GM19240 (cell line): Measurements from ENCODE around the gene NGLY1.

Experiments
- DNase-seq: peaks from one replicate; pipeline ENCODE4 v3.0.0; 2011; ENCODE audit warnings: low spot score; ENCODE audit not compliant: insufficient read length

The NGLY1 gene

GRCh38 chr3:25711090-25711489 lies 72.2 kb downstream of the NGLY1 start:
- no peak for DNase-seq

- DNase-seq, result no peak
Observed at GRCh38 chr3:25708036-25708435, 75.2 kb downstream of the NGLY1 start.

- no peak for DNase-seq
Observed at GRCh38 chr3:25707268-25707926, 75.8 kb downstream of the NGLY1 start.

GRCh38 chr3:25706213-25706612 lies 77.0 kb downstream of the NGLY1 start:
- DNase-seq, result no peak

GRCh38 chr3:25697553-25697952 lies 85.7 kb downstream of the NGLY1 start:
- no peak for DNase-seq

- no peak for DNase-seq
Observed at GRCh38 chr3:25695731-25696420, 87.4 kb downstream of the NGLY1 start.

GRCh38 chr3:25693238-25693637 lies 90.0 kb downstream of the NGLY1 start:
- DNase-seq, result no peak

GRCh38 chr3:25692341-25692740 lies 90.9 kb downstream of the NGLY1 start:
- DNase-seq, result no peak

- DNase-seq, result no peak
Observed at GRCh38 chr3:25690768-25691533, 92.3 kb downstream of the NGLY1 start.

GRCh38 chr3:25689226-25689625 lies 94.0 kb downstream of the NGLY1 start:
- no peak for DNase-seq

- no peak for DNase-seq
Observed at GRCh38 chr3:25687742-25688141, 95.5 kb downstream of the NGLY1 start.

GRCh38 chr3:25686766-25687165 lies 96.5 kb downstream of the NGLY1 start:
- no peak for DNase-seq

- no peak for DNase-seq
Observed at GRCh38 chr3:25683882-25684281, 99.4 kb downstream of the NGLY1 start.

GRCh38 chr3:25683410-25683809 lies 99.8 kb downstream of the NGLY1 start:
- DNase-seq, result no peak

- no peak for DNase-seq
Observed at GRCh38 chr3:25679642-25680302, 103.5 kb downstream of the NGLY1 start.

- DNase-seq, result no peak
Observed at GRCh38 chr3:25679166-25679565, 104.1 kb downstream of the NGLY1 start.

- DNase-seq, result no peak
Observed at GRCh38 chr3:25678581-25678980, 104.7 kb downstream of the NGLY1 start.

- no peak for DNase-seq
Observed at GRCh38 chr3:25677121-25677520, 106.1 kb downstream of the NGLY1 start.

GRCh38 chr3:25674670-25675069 lies 108.6 kb downstream of the NGLY1 start:
- DNase-seq, result no peak

GRCh38 chr3:25673738-25674298 lies 109.4 kb downstream of the NGLY1 start:
- no peak for DNase-seq
